H9 (cell line): ENCODE results near the gene STAMBPL1. TPM values are rescaled to one million over a fixed set of nuclear protein-coding genes. Genes with fewer than 3 reads are reported as not detected.

Experiments
- DNase-seq: peaks from one replicate; pipeline ENCODE4 v3.0.0-alpha.2; 2017
- H2AFZ ChIP-seq: one replicate; pipeline ENCODE4 v1.6.1; 2013; ENCODE audit warnings: mild to moderate bottlenecking, low read length, control low read depth, moderate library complexity
- H2AK5ac ChIP-seq: 2 replicates; pipeline ENCODE4 v1.6.1; 2013; ENCODE audit warnings: low read length, control low read depth, mixed read lengths; ENCODE audit not compliant: insufficient read length
- H2BK120ac ChIP-seq: one replicate; pipeline ENCODE4 v1.6.1; 2013; ENCODE audit warnings: low read depth, mild to moderate bottlenecking, low read length, control low read depth, inconsistent platforms; ENCODE audit not compliant: poor library complexity, severe bottlenecking
- H2BK12ac ChIP-seq: 2 replicates; pipeline ENCODE4 v1.6.1; 2013; ENCODE audit warnings: low read length, control low read depth, mixed read lengths, low read depth; ENCODE audit not compliant: insufficient read length
- H2BK15ac ChIP-seq: 2 replicates; pipeline ENCODE4 v1.6.1; 2013; ENCODE audit warnings: low read depth, low read length, control low read depth
- H2BK20ac ChIP-seq: one replicate; pipeline ENCODE4 v1.6.1; 2013; ENCODE audit warnings: low read depth, mild to moderate bottlenecking, low read length, control low read depth, inconsistent platforms; ENCODE audit not compliant: poor library complexity, severe bottlenecking
- H2BK5ac ChIP-seq: 2 replicates; pipeline ENCODE4 v1.6.1; 2013; ENCODE audit warnings: low read length, control low read depth, mixed read lengths; ENCODE audit not compliant: insufficient read length
- H3K14ac ChIP-seq: 2 replicates; pipeline ENCODE4 v1.6.1; 2013; ENCODE audit warnings: low read length, control low read depth; ENCODE audit not compliant: insufficient read depth
- H3K18ac ChIP-seq: 2 replicates; pipeline ENCODE4 v1.6.1; 2013; ENCODE audit warnings: low read depth, mild to moderate bottlenecking, mixed read lengths, low read length, control low read depth; ENCODE audit not compliant: insufficient read length
- H3K23ac ChIP-seq: 2 replicates; pipeline ENCODE4 v1.6.1; 2013; ENCODE audit warnings: low read length, control low read depth, mixed read lengths, low read depth; ENCODE audit not compliant: insufficient read length
- H3K23me2 ChIP-seq: 2 replicates; pipeline ENCODE4 v1.6.1; 2013; ENCODE audit warnings: low read depth, mild to moderate bottlenecking, mixed read lengths, low read length, control low read depth; ENCODE audit not compliant: insufficient read length, poor library complexity, severe bottlenecking
- H3K27ac ChIP-seq: 2 replicates; pipeline ENCODE4 v1.5.1; 2013; ENCODE audit warnings: low read length, control low read depth, mixed read lengths, low read depth; ENCODE audit not compliant: insufficient read length
- H3K27me3 ChIP-seq: 2 replicates; pipeline ENCODE4 v1.6.1; 2013; ENCODE audit warnings: low read length, control low read depth, inconsistent platforms; ENCODE audit not compliant: insufficient read depth
- H3K4ac ChIP-seq: 2 replicates; pipeline ENCODE4 v1.6.1; 2013; ENCODE audit warnings: low read depth, mild to moderate bottlenecking, control low read depth, inconsistent platforms, low read length, moderate library complexity
- H3K4me1 ChIP-seq: 2 replicates; pipeline ENCODE4 v1.6.1; 2013; ENCODE audit warnings: low read length, control low read depth, inconsistent platforms; ENCODE audit not compliant: insufficient read depth
- H3K4me2 ChIP-seq: 2 replicates; pipeline ENCODE4 v1.6.1; 2013; ENCODE audit warnings: low read length, control low read depth, mixed read lengths; ENCODE audit not compliant: insufficient read length, insufficient read depth
- H3K56ac ChIP-seq: 2 replicates; pipeline ENCODE4 v1.6.1; 2013; ENCODE audit warnings: low read depth, mild to moderate bottlenecking, mixed read lengths, low read length, control low read depth; ENCODE audit not compliant: insufficient read length
- H3K79me1 ChIP-seq: 2 replicates; pipeline ENCODE4 v1.6.1; 2013; ENCODE audit warnings: low read depth, mild to moderate bottlenecking, moderate library complexity, low read length, control low read depth, inconsistent platforms; ENCODE audit not compliant: insufficient read depth, poor library complexity, severe bottlenecking
- H3K79me2 ChIP-seq: 2 replicates; pipeline ENCODE4 v1.6.1; 2013; ENCODE audit warnings: low read length, control low read depth, inconsistent platforms; ENCODE audit not compliant: insufficient read depth
- H3K9ac ChIP-seq: 2 replicates; pipeline ENCODE4 v1.6.1; 2013; ENCODE audit warnings: low read length, control low read depth, mixed read lengths; ENCODE audit not compliant: insufficient read length; ENCODE audit errors: extremely low read depth
- H3K9me3 ChIP-seq: one replicate; pipeline ENCODE4 v1.6.1; 2013; ENCODE audit warnings: low read depth, low read length, inconsistent platforms; ENCODE audit not compliant: control insufficient read depth
- H3T11ph ChIP-seq: one replicate; pipeline ENCODE4 v1.6.1; 2013; ENCODE audit warnings: mild to moderate bottlenecking, low read length, control low read depth, inconsistent platforms
- H4K20me1 ChIP-seq: one replicate; pipeline ENCODE4 v1.6.1; 2013; ENCODE audit not compliant: control insufficient read depth, insufficient read length, insufficient read depth
- H4K5ac ChIP-seq: 2 replicates; pipeline ENCODE4 v1.6.1; 2013; ENCODE audit warnings: low read depth, mild to moderate bottlenecking, mixed read lengths, low read length, control low read depth; ENCODE audit not compliant: insufficient read length
- H4K8ac ChIP-seq: replicated peaks from 2 replicates; pipeline ENCODE4 v1.6.1; 2013; ENCODE audit warnings: low read length, control low read depth, mixed read lengths, low read depth; ENCODE audit not compliant: insufficient read length
- H4K91ac ChIP-seq: 2 replicates; pipeline ENCODE4 v1.6.1; 2013; ENCODE audit warnings: low read depth, mild to moderate bottlenecking, moderate library complexity, mixed read lengths, low read length, control low read depth; ENCODE audit not compliant: insufficient read length
- H3K27ac Mint-ChIP-seq, 3 experiments: 2 replicates in 2 of 3; 3 replicates in 1 of 3; pipeline ENCODE4 v1.8.0; 2020 to 2021; ENCODE audit warnings: mixed read lengths in 3 of 3, mild to moderate bottlenecking in 1 of 3, moderate library complexity in 1 of 3
- H3K27me3 Mint-ChIP-seq: 2 replicates; pipeline ENCODE4 v1.8.0; 2021; ENCODE audit warnings: low read depth, mild to moderate bottlenecking, moderate library complexity, mixed read lengths
- H3K36me3 Mint-ChIP-seq, 3 experiments: 2 replicates in 2 of 3; 3 replicates in 1 of 3; pipeline ENCODE4 v1.8.0; 2020 to 2021; ENCODE audit warnings: low read depth in 3 of 3, mixed read lengths in 3 of 3; ENCODE audit not compliant: insufficient read depth in 1 of 3
- H3K4me1 Mint-ChIP-seq, 2 experiments: 2 replicates each; pipeline ENCODE4 v1.8.0; 2020; ENCODE audit warnings: mixed read lengths in 2 of 2
- H3K4me3 Mint-ChIP-seq, 2 experiments: 2 replicates in 1 of 2; 3 replicates in 1 of 2; pipeline ENCODE4 v1.8.0; 2020 to 2021; ENCODE audit warnings: mild to moderate bottlenecking in 2 of 2, mixed read lengths in 2 of 2, moderate library complexity in 1 of 2
- H3K9me3 Mint-ChIP-seq, 2 experiments: 2 replicates in 1 of 2; 3 replicates in 1 of 2; pipeline ENCODE4 v1.8.0; 2020; ENCODE audit warnings: mild to moderate bottlenecking in 2 of 2, mixed read lengths in 2 of 2, moderate library complexity in 1 of 2
- WGBS: extraction: QIAGEN DNeasy Blood & Tissue Kit; methylation state at CpG from one replicate; pipeline ENCODE4 v1.1.7; 2013; ENCODE audit warnings: missing lambda C conversion rate, low lambda C conversion rate, mixed read lengths; ENCODE audit not compliant: insufficient read length; ENCODE audit errors: extremely low coverage; 5-methylcytosine and 5-hydroxymethylcytosine counted together
- total RNA-seq: library from RNA; stranded (reverse); gene quantifications from 2 replicates; pipeline ENCODE4 v1.2.1, GENCODE V29; 2021
- TF ChIP-seq, protein P1 (sequence below): fragments of 200-600 bp; sonication (generic); conservative IDR thresholded peaks from 3 replicates; pipeline ENCODE4 v1.8.0; 2021; ENCODE audit warnings: antibody characterized with exemption, mild to moderate bottlenecking

The STAMBPL1 gene
- total RNA-seq, 1 experiment from 2014 or later, result 3.2 TPM

DNA sequence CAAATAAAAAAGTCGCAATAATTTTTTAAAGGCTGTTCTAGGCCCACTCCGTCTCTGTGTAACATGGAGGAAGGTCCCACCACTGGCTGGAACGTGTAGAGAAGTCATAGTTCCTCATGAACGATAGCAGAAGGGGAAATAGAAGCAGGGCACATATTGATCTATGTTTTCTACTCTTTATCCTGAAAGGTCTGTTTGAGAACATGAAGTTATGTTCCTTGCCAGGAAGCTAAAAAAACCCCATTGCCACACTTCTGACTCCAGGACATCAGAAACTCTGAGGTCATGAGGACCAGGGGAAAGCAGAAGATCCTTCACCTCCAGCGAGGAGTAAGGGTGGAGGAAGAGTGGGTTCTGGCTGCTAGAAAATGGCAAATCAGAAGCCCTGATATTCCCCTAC is 39.2 kb upstream of the STAMBPL1 start:
- no CpG with 5 or more reads among the region's 5 CpGs for WGBS

More for the DNA sequence above, 39.2 kb upstream of the STAMBPL1 start:
- Histone ChIP-seq H2BK15ac (0 out of 2 replicates have a peak overlapping the region, but pooled peaks have one; percentile 29), H3K18ac (no peak overlapping the region), H2BK5ac (no peak overlapping the region), H2AFZ (no peak overlapping the region), H4K8ac (no peak overlapping the region), H2AK5ac (no peak overlapping the region), H3K23ac (no peak overlapping the region), H4K5ac (no peak overlapping the region), H4K91ac (no peak overlapping the region), H4K20me1 (no peaks in the 10 kb centered on the region), H3K79me1 (no peaks in the 10 kb centered on the region), H3K14ac (no peak overlapping the region), H2BK12ac (peak overlapping the region; percentile 14), H3K23me2 (no peaks in the 10 kb centered on the region), H3K4me1 (no peaks in the 10 kb centered on the region), H3K9me3 (no peaks in the 10 kb centered on the region), H3K4ac (no peak overlapping the region), H3K4me2 (no peak overlapping the region), H3K9ac (no peak overlapping the region), H3K56ac (no peak overlapping the region), H3K27me3 (no peaks in the 10 kb centered on the region), H3K27ac (no peak overlapping the region), H2BK120ac (no peak overlapping the region), H3K79me2 (no peaks in the 10 kb centered on the region), H2BK20ac (no peak overlapping the region), H3T11ph (no peak overlapping the region)
- Mint-ChIP-seq H3K27me3 (no peaks in the 10 kb centered on the region; the same call in 1 of the 2 replicates), H3K36me3 (no peaks in the 10 kb centered on the region), H3K4me3 (no peak overlapping the region), H3K27ac (no peak overlapping the region; a peak in 1 of 7 replicates), H3K4me1 (no peaks in the 10 kb centered on the region), H3K9me3 (no peaks in the 10 kb centered on the region)
- TF ChIP-seq, protein P1, sequence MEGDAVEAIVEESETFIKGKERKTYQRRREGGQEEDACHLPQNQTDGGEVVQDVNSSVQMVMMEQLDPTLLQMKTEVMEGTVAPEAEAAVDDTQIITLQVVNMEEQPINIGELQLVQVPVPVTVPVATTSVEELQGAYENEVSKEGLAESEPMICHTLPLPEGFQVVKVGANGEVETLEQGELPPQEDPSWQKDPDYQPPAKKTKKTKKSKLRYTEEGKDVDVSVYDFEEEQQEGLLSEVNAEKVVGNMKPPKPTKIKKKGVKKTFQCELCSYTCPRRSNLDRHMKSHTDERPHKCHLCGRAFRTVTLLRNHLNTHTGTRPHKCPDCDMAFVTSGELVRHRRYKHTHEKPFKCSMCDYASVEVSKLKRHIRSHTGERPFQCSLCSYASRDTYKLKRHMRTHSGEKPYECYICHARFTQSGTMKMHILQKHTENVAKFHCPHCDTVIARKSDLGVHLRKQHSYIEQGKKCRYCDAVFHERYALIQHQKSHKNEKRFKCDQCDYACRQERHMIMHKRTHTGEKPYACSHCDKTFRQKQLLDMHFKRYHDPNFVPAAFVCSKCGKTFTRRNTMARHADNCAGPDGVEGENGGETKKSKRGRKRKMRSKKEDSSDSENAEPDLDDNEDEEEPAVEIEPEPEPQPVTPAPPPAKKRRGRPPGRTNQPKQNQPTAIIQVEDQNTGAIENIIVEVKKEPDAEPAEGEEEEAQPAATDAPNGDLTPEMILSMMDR, result no peak
- DNase-seq, result no peak
